ENCODE data around the gene MBTPS2.

Gene MBTPS2

GRCh38 chrX:21847342-21847741 lies 7.9 kb downstream of the MBTPS2 start (continued):
- no peak for TF ChIP-seq PBX3 (CRISPR knock-in tag; IDR thresholded peaks at IDR 0.05)
- TF ChIP-seq GFI1B (tag by site-specific recombination; IDR thresholded peaks at IDR 0.05) = no peak
- TF ChIP-seq ZNF48 (tag by site-specific recombination; IDR thresholded peaks at IDR 0.05) = no peak
- TF ChIP-seq PRDM6 (tag by site-specific recombination; IDR thresholded peaks at IDR 0.05) = no peak
- no peak for TF ChIP-seq ZBTB10 (tag by site-specific recombination; IDR thresholded peaks at IDR 0.05)
- TF ChIP-seq OVOL3 (tag by site-specific recombination; IDR thresholded peaks at IDR 0.05) = no peak
- TF ChIP-seq ZNF366 (tag by site-specific recombination; conservative IDR thresholded peaks at IDR 0.05) = no peak
- no peak for TF ChIP-seq ZFHX2 (tag by site-specific recombination; conservative IDR thresholded peaks at IDR 0.05)
- no peak for TF ChIP-seq ZNF112 (tag by site-specific recombination; IDR thresholded peaks at IDR 0.05)
- no peak for TF ChIP-seq MZF1 (tag by site-specific recombination; IDR thresholded peaks at IDR 0.05; ENCODE audit: borderline replicate concordance)
- TF ChIP-seq ZNF121 (tag by site-specific recombination; IDR thresholded peaks at IDR 0.05) = no peak
- TF ChIP-seq ZNF558 (tag by site-specific recombination; IDR thresholded peaks at IDR 0.05) = no peak
- TF ChIP-seq ZEB2 (tag by site-specific recombination; IDR thresholded peaks at IDR 0.05) = no peak

GRCh38 chrX:21853578-21853977 lies 14.2 kb downstream of the MBTPS2 start:
- CTCF ChIA-PET = no interaction called here
- POLR2A ChIA-PET = no interaction called here

More at GRCh38 chrX:21853578-21853977, 14.2 kb downstream of the MBTPS2 start:
- TF ChIP-seq SP2 (tag by site-specific recombination; IDR thresholded peaks at IDR 0.05) (no peak), ZNF561 (tag by site-specific recombination; IDR thresholded peaks at IDR 0.05; ENCODE audit: borderline replicate concordance) (no peak), ZBTB11 (tag by site-specific recombination; conservative IDR thresholded peaks at IDR 0.05; ENCODE audit: low read depth) (no peak), ZNF791 (tag by site-specific recombination; IDR thresholded peaks at IDR 0.05) (no peak), ZNF114 (tag by site-specific recombination; IDR thresholded peaks at IDR 0.05) (no peak), ZNF280D (tag by site-specific recombination; IDR thresholded peaks at IDR 0.05) (no peak), ZNF837 (tag by site-specific recombination; IDR thresholded peaks at IDR 0.05) (no peak), ZNF529 (tag by site-specific recombination; IDR thresholded peaks at IDR 0.05; ENCODE audit: insufficient replicate concordance) (no peak), ZNF785 (tag by site-specific recombination; IDR thresholded peaks at IDR 0.05) (no peak), HOXD13 (CRISPR knock-in tag; IDR thresholded peaks at IDR 0.05; ENCODE audit: borderline replicate concordance) (no peak)
- Histone ChIP-seq H3K4me1 (ENCODE audit: control insufficient read depth, insufficient read depth, low read length) (no peaks in the 10 kb centered on the region), H3K27ac (ENCODE audit: extremely low read depth, low read depth, low read length) (no peak overlapping the region), H3K9me3 (ENCODE audit: control insufficient read depth, insufficient read depth, low read depth, low read length) (no peaks in the 10 kb centered on the region), H3K4me3 (ENCODE audit: low read depth, low read length) (no peak overlapping the region), H3K36me3 (ENCODE audit: control insufficient read depth in 2 of 2, insufficient read depth in 1 of 2, low read length in 2 of 2) (peaks cover 23 to 36% of the 10 kb centered on the region in 2 experiments)
